WI38 (cell line): Measurements from ENCODE around the gene FAM120B.
A peak's percentile ranks its signal among the peaks of the same experiment; 100 is the strongest.

ENCODE experiments used
- H3K4me3 ChIP-seq: 2 replicates; pipeline ENCODE4 v1.5.1; 2011; ENCODE audit warnings: low read depth, mild to moderate bottlenecking, control low read depth, low read length
- CTCF ChIP-seq: IDR thresholded peaks from 2 replicates; pipeline ENCODE4 v1.5.1; 2012; ENCODE audit warnings: low read depth, mild to moderate bottlenecking, control low read depth, low read length

Gene FAM120B

GRCh38 chr6:170289180-170289931 is 17.2 kb upstream of the FAM120B start:
- TF ChIP-seq CTCF, result no peak
- peak overlapping the region; percentile 66 for H3K4me3 ChIP-seq

GRCh38 chr6:170289951-170290295 is 16.6 kb upstream of the FAM120B start:
- no peak for TF ChIP-seq CTCF
- peak overlapping the region; percentile 66 for H3K4me3 ChIP-seq

- H3K4me3 ChIP-seq, result peak within 1 kb of the TSS; percentile 66
- no peak for TF ChIP-seq CTCF
Observed at GRCh38 chr6:170290296-170291128, 16.0 kb upstream of the FAM120B start, which contains the start of gene DLL1. TSS of gene DLL1 (minus strand) at chr6:170291078. CDS start at chr6:170290139, 939 bp downstream.

- peak overlapping the region; percentile 52 for H3K4me3 ChIP-seq
- no peak for TF ChIP-seq CTCF
Observed at GRCh38 chr6:170291271-170292110, 15.1 kb upstream of the FAM120B start.

GRCh38 chr6:170292111-170292406 is 14.5 kb upstream of the FAM120B start:
- TF ChIP-seq CTCF, result no peak
- no peak overlapping the region for H3K4me3 ChIP-seq

GRCh38 chr6:170292407-170293158 is 14.0 kb upstream of the FAM120B start:
- no peak for TF ChIP-seq CTCF
- no peak overlapping the region for H3K4me3 ChIP-seq
